ENCODE results near the gene CCL26.

CCL26 gene, protein sequence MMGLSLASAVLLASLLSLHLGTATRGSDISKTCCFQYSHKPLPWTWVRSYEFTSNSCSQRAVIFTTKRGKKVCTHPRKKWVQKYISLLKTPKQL

DNA sequence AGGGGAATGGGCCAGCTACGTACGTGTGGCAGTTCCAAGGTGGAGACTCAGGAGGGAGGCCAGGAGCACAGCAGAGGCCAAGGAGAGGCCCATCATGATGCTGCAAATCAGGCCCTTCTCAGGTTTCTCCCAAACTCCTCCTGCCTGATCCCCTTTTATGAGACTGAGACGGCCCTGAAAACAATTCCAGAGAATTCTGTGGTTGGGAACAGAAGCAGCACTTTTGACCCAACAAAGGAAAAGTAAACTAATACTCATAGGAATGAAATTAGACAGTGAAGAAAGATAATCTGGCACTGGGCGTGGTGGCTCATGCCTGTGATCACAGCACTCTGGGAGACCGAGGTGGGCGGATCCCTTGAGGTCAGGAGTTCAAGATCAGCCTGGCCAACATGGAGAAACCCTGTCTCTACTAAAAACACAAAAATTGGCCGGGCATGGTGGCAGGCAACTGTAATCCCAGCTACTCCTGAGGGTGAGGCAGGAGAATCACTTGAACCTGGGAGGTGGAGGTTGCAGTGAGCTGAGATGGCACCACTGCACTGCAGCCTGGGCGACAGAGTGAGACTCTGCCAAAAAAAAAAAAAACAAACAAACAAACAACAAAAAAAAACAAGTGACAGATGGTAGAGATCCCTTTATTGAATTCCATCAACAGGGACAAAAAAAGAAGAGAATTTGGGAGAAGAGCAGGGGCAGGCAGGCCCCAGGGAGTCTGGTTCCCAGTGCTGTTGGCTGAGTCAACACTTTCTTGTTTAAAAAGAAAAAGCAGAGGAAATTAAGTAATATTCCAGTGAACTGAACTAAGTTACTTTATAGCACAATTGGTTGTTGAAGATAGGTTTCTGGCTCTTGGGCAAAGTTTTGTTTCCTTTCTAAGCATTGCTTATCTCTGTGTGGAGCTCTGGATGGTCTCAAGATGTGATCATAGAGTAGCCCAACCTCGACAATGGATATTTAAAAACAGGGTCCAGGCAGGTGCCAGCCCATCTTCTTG, at the start of gene CCL26:
CCL26 (minus strand) TSS at position 131 of the 997 bp plus-strand sequence; CDS start at position 96, 35 bp downstream.
- no peak for DNase-seq (ENCODE audit: low spot score)

DNA sequence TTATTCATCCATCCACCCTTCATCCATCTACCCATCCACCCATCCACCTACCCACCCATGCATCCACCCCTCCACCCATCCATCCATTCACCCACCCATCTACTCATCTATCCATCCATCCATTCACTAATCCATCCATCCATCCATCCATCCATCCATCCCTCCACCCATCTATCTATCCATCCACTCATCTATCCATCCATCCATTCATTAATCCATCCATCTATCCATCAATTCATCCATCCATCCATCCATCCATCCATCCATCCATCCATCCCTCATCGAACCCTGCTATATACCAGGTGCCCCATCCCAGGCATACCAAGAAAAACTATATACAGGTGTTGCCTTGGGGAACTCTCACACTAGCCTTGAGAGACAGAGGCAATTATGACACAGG, 48.7 kb upstream of the CCL26 start:
- DNase-seq (ENCODE audit: low spot score) = no peak

DNA sequence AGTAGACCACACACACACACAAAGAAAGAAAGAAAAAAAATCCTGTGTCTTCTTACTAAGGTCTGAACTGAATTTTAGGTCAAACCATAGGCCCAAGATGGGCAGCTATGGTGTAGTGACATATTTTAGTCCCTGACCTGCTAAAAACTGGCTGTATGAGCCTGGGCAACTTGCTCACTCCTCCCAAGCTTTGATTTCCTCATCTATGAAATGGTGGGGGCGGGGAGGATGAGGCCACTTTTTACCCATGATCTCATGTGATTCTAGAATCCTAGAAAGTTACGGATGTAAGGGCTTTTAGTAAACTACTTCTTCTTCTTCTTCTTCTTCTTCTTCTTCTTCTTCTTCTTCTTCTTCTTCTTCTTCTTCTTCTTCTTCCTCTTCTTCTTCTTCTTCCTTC, 47.7 kb upstream of the CCL26 start:
- no peak for DNase-seq (ENCODE audit: low spot score)

DNA sequence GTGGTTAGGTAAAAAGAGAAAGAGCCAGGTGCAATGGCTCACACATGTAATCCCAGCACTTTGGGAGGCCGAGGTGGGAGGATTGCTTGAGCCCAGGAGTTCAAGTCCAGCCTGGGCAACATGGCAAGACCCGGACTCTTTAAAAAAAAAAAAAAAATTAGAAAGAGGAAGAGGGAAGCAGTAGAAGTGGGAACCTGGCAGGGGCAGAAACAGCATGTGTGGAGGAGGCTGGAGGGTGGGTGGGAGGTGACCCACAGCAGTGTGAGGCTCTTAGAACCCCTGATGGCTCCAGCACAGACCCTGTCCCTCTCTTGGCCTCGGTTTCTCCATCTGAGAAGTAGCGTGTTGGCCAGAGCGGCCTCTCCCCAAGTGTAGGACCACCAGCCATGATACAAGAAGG, 46.5 kb upstream of the CCL26 start:
- DNase-seq (ENCODE audit: low spot score) = no peak

DNA sequence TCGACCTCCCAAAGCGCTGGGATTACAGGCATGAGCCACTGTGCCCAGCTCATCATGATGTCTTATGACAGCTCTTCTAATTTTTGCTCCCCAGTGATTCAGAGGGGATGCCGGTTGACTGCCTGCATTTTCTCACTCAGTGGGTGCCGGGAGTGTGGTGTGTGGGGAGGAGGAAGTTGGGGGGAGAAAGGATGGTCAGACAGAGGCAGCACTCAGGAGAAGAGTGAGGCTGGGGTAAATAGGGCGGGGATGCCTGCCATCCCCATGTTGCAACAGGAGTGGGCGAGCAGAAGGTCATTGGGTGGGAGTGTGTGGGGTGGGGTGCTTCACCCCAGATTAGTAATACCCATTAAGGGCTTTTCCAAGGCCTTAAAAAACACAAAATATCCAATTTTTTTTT, 45.1 kb upstream of the CCL26 start:
- no peak for DNase-seq (ENCODE audit: low spot score)

DNA sequence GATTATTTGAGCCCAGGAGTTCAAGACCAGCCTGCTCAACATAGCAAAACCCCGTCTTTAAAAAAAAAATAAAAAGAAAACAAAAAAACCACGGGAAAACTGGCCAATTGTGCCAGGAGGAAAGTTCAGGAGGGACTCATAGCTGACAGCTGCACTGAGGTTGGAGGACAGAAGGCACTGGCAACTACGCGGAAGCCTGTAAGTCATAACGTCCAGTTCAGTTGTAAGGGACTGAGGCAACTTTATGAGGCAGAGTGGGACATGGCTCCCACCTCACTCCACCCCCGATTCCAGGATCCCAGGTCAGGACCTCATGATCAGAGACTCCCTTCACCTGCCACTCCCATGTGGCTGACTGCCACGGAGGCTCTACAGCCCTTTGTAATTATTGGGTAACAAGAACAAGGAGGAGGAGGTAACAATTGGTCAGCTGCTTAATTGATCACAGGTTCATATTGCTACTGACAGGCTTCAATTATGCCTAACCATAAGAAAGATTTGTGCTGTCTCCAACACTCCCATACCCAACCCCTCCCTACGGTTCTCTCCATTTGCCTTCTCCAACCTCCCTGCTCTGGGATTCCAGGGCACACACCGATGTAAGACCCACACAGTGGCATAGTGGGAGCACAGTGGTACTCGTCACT, 43.5 kb upstream of the CCL26 start:
- no peak for DNase-seq (ENCODE audit: low spot score)

DNA sequence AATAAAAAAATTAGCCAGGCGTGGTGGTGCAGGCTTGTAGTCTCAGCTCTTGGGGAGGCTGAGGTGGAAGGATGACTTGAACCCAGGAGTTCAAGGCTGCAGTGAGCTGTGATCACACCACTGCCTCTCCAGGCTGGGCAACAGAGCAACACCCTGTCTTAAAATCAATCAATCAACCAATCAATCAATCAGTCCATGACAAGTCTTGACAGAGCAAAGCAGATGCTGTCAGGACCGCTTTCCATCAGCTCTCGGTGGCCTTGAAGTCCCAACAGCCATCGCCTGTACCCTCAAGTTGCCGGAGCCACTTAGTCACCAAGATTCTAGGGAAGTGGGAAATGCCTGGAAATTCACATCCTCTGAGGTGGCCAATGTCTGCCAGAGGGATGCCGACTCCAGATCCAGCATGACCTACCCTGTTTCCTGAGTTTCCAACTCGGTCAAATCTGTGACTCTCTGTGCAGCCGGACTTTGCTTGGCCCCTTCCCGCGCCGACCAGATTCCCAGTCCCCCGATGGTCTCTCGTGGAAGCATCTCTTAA, 42.5 kb upstream of the CCL26 start:
- no peak for DNase-seq (ENCODE audit: low spot score)

DNA sequence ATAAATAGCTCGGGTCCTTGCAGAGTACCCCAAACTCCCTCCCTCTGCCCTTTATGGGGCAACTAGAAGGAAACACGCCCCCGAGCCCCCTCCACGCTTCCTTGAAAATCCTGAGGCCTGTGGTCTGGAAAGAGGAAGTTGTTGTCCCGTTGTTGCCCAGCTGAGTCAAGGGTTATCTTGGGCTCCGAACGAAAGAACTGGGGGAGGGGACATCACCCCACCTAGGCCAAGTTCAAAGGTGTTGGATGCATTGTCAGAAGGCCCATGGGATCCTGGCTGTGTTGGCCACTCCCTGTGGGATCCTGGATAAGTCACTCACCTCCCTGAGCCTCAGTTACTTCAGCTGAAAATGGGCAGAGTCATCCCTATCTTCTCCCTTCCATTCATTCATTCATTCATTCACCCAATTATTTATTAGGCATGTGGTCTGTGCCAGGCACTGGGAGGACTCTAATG, 41.8 kb upstream of the CCL26 start, which contains the start of gene CCL24:
CCL24 (minus strand) TSS at position 26 of the 456 bp plus-strand sequence. CDS start 91 bp downstream, outside the sequence.
- DNase-seq (ENCODE audit: low spot score) = no peak

DNA sequence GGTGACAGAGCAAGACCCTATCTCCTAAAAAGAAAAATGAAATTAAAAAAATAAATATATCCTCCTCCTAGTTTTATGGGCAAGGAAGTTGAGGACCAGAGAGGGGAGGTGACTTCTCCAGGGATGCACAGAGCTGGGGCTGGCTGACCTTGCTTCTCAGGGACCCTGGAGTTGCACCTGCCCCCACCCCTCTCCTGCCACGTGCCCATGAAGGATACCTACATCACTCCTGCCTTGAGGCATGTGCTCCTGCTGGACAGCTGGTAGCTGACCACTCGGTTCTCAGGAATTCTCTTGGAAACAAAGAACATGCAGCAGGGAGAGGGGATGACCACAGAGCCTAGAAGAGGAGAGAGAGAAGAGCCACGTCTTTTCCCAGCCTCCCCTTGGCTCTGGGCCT, 41.1 kb upstream of the CCL26 start:
- DNase-seq (ENCODE audit: low spot score) = no peak

DNA sequence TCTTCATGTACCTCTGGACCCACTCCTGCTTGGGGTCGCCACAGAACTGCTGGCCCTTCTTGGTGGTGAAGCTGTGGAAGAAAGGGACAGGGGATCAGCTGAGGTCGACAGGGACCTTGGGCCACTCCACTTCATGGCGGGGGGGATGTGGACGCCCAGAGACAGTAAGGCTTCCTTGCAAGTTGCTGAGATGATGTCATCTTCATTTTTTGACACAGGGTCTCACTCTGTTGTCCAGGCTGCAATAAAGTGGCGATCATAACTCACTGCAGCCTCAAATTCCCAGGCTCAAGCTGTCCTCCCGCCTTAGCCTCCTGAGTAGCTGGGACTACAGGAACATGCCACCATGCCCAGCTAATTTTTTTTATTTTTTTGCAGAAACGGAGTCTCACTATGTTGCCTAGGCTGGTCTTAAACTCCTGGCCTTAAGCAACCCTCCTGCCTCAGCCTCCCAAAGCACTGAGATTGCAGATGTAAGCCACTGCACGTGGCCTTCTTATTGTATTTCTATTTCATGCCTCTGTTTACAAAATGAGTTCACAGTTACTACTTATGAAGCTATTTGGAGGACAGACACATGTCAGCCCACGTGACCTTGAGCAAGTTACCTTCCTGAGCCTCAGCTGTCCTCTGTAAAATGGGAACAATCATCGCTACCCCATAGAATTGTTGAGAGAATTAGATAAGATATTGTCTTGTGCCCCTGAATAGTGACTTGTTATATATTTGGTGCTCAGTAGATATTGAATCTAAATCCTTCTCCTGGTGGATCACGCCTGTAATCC, 40.1 kb upstream of the CCL26 start:
- DNase-seq (ENCODE audit: low spot score) = no peak

DNA sequence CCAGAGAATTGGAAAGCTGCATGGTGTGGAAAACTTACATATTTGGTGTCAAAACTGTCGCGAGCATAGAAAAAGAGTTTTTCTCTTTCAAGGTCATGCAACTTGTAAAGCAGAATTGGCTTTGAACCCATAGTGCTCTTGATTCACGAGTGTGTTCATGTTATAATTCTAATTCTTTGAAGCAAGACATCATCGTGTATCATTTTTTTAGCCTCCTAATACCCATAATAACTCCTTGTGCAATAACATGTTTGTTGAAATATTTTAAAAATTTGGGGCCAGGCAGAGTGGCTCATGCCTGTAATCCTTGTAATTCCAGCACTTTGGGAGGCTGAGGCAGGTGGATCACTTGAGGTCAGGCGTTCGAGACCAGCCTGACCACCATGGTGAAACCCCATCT, 37.4 kb upstream of the CCL26 start:
- DNase-seq (ENCODE audit: low spot score) = no peak

DNA sequence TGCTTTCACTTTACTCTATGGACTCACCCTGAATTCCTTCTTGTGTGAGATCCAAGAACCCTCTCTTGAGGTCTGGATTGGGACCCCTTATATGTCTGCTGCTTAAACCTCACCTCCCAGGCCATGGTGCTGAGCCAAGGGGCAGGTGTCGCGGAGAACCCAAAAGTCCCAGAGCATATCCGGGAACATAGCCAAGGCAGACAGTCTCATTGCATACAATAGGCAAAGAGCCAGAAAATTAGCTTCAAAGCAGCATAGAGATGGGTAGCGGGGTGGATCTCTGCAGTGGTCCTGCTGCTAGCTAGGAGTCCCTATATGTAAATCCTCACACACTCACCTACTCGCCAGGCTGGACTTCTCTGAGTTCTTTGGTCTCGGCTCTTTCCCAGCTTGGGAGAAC, 36.1 kb upstream of the CCL26 start:
- DNase-seq (ENCODE audit: low spot score) = no peak

DNA sequence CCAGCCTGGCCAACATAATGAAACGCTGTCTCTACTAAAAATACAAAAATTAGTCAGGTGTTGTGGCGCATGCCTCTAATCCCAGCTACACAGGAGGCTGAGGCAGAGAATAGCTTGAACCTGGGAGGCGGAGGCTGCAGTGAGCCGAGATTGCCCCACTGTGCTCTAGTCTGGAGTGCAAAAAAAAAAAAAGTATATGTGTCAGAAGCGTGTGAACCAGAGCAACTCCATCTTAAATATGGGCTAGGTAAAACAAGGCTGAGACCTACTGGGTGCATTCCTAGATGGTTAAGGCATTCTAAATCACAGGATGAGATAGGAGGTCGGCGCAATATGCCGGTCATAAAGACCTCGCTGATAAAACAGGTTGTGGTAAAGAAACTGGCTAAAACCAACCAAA, 35.4 kb upstream of the CCL26 start:
- DNase-seq (ENCODE audit: low spot score) = no peak

DNA sequence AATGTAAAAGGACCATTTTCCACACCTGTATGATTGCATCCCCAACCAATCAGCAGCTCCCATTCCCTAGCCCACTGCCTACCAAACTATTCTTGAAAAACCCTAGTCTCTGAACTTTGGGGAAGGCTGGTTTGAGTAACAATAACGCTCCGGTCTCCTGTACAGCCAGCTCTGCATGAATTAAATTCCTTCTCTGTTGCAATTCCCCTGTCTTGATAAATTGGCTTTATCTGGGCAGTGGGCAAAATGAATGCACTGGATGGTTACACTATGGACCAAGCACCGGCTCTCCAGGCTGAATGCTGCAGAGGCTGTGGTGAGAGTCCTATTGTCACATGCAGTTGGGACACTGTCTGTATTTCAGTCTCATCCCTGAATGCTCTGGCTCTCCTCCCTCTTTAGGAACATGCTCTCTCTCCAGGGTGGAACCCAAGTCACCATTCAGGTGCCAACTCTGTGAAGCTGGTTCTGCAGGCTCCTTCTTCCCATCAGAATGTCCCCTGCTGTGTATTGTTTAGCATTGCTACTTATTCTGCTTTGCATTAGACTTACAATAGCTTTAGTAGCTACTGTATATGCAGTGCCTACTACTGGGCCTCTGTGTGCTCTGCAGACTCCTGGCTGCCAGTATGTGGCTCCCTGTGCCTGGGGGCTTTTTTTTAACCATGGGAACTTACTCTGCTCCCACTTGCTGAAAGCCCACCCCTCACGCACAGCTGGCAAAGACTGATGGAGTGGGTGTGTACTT, 34.7 kb upstream of the CCL26 start:
- no peak for DNase-seq (ENCODE audit: low spot score)

DNA sequence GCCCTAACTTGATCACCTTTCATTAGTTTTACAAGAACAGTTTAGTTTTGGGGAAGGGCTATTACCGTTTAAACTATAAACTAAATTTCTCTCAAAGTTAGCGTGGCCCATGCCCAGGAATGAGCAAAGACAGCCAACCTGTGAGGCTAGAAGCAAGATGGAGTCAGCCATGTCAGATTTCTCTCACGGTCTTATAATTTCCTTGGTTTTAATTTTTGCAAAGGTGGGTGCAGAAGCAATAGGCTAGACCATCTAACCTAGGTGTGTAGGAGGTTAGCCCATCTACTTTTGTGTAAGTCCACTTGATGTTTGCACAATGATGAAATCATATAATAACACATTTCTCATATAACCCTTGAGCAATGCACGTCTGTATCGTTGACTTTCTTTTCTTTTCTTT, 32.7 kb upstream of the CCL26 start:
- DNase-seq (ENCODE audit: low spot score) = no peak

DNA sequence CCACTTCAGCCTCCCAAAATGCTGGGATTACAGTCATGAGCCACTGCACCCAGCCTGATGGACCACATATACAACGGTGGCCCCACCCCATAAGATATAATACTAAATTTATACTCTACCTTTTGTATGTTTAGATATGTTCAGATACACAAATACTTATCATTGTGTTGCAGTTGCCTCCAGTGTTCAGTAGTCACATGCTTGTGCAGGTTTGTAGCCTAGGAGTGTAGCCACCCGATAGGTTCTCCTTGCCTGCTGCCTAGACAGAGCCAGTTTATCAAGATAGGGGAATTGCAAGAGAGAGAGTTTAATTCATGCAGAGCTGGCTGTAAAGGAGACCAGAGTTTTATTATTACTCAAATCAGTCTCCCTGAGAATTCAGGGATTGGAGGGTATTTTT, 32.0 kb upstream of the CCL26 start:
- DNase-seq (ENCODE audit: low spot score) = no peak

DNA sequence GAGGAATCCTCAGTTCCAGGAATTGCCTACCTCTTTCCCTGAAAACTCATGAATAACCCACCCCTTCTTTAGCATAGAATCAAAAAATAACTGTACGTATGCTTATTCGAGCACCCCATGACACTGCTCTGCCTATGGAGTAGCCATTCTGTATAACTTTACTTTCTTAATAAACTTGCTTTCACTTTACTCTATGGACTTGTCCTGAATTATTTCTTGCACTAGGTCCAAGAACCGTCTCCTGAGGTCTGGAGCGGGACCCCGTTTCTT, 30.5 kb upstream of the CCL26 start:
- no peak for DNase-seq (ENCODE audit: low spot score)

DNA sequence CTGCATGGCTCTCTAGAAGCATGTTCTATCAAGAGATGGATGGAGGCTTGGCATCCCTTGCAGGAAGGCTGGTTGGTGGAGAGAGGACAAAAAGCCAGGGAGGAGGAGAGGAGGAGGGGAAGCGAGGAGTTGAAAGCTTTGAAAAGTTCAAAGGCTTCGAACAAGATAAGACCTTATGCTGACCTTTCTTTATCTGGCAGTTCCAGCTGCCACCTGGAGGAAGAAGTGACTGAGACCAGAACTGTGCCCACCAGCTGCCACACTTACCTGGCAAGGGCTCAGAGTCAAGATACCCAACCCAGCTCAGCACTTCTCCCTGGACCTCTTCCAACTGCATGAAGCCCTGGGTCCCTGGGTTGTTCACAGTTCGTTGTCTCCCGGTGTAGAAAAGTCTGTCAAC, 26.8 kb upstream of the CCL26 start:
- DNase-seq (ENCODE audit: low spot score) = no peak

DNA sequence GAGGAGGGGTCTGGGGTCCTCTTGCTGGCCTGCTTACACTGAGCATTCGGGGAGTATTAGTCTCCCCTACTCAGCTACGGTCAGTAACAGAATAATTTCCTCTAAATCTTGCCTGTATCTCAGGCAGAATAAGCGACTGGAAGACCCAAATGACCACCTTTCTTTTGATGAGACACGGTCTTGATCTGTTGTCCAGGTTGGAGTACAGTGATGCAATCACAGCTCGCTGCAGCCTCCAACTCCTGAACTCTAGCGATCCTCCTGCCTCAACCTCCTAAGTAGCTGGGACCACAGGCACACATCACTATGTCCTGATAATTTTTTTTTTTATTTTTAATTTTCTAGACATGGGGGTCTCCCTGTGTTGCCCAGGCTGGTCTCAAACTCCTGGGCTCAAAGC, 24.4 kb upstream of the CCL26 start:
- no peak for DNase-seq (ENCODE audit: low spot score)

DNA sequence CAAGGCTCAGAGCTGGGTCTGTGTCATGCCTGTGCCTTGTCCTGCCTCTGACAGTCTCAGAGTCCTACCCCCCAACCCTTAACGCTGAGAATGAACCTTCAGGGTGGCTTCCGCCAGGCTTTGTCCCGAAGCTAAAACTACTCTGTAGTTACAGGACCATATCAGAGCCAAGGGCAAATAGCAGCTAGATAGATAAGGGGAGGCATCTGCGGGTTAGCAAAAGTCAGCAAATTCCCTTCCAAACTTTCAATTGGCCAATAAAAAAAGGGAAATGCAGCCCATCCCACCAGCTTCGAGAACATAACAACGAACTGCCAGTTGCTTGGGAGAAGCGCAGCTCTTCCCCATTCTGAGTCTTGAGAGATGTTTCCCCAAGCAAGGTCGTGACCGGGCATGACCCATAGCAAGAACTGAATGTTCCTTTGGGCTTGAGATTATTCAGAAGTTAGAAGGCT, 23.8 kb upstream of the CCL26 start:
- DNase-seq (ENCODE audit: low spot score) = no peak

DNA sequence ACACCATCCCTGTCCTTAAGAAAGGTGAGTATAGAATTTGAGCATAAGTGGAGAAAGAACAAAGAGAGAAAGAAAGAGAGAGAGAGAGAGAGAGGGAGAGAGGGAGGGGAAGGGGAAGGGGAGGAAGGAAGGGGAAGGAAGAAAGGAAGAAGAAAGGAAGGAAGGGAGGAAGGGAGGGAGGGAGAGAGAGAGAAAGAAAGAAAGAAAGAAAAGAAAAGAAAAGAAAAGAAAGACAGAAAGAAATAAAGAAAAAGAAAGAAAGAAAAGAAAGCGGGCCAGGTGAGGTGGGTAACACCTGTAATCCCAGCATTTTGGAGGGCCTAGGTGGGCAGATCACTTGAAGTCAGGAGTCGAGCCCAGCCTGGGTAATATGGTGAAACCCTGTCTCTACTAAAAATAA, 21.7 kb upstream of the CCL26 start:
- no peak for DNase-seq (ENCODE audit: low spot score)
